K562 (cell line): ENCODE data around the gene ZNF516. TPM values are rescaled to one million over a fixed set of nuclear protein-coding genes. Genes with fewer than 3 reads are reported as not detected.

Experiments used
- ATAC-seq: fragments of 200-7000 bp; cut with Tn5 transposase; 3 replicates; pipeline ENCODE4 v1.9.1; 2020; ENCODE audit warnings: moderate library complexity
- BruUV-seq: library from RNA; stranded (reverse); fragments of 400-500 nt; replicated peaks from 2 replicates; lab custom pipeline; 2021; lab: Mats Ljungman, UMichigan
- CTCF ChIA-PET: fragments of 300-600 bp; formaldehyde crosslinking; extraction: SDS; loops from one replicate; lab custom pipeline; 2021; ENCODE audit warnings: low intra/inter-chr PET ratio; lab: Yijun Ruan, JAX
- POLR2A ChIA-PET: fragments of 300-600, 350-650 bp; sonication (Branson Sonifier 250); formaldehyde crosslinking; extraction: SDS; loops from one replicate; lab custom pipeline; 2021; ENCODE audit warnings: antibody characterized with exemption, inconsistent platforms; lab: Yijun Ruan, JAX
- DNase-seq, 4 experiments: peaks; one replicate each; pipeline versions ENCODE4 v3.0.0 to v3.0.0-alpha.2; 2011 to 2018; ENCODE audit warnings: low spot score in 3 of 4, mixed read lengths in 3 of 4; ENCODE audit errors: extremely low read depth in 1 of 4
- FAIRE-seq: peaks from 2 replicates; lab custom pipeline; 2011; peaks lifted over from hg19 to GRCh38; lab: Jason Lieb, UNC
- H2AFZ ChIP-seq: 2 replicates; pipeline ENCODE4 v1.6.0; 2011; ENCODE audit warnings: low read depth, low read length, control low read depth, inconsistent platforms
- H3K27ac ChIP-seq: fragments of 200-600 bp; 3 replicates; pipeline ENCODE4 v1.8.0; 2011; ENCODE audit warnings: low read depth, mild to moderate bottlenecking, control low read depth, inconsistent platforms, low read length, moderate library complexity, mixed read lengths; ENCODE audit errors: extremely low read depth
- H3K27me3 ChIP-seq, 2 experiments: fragments of 300-600 bp in 1 of 2; 2 replicates in 1 of 2; 3 replicates in 1 of 2; pipeline versions ENCODE4 v1.6.0 to v1.8.0; 2011; ENCODE audit warnings: inconsistent platforms in 2 of 2, low read length in 2 of 2, mild to moderate bottlenecking in 1 of 2, mixed read lengths in 1 of 2, moderate library complexity in 1 of 2; ENCODE audit not compliant: control insufficient read depth in 2 of 2, insufficient read depth in 2 of 2
- H3K36me3 ChIP-seq: fragments of 300-600 bp; 3 replicates; pipeline ENCODE4 v1.8.0; 2011; ENCODE audit warnings: mild to moderate bottlenecking, low read length, inconsistent platforms; ENCODE audit not compliant: control insufficient read depth, insufficient read depth
- H3K4me1 ChIP-seq, 2 experiments: fragments of 200-600 bp in 1 of 2; replicated peaks in 1 of 2; 2 replicates in 1 of 2; 3 replicates in 1 of 2; pipeline versions ENCODE4 v1.5.1 to v1.8.0; 2011; ENCODE audit warnings: inconsistent platforms in 2 of 2, low read length in 2 of 2, mild to moderate bottlenecking in 1 of 2, mixed read lengths in 1 of 2, moderate library complexity in 1 of 2; ENCODE audit not compliant: control insufficient read depth in 2 of 2, insufficient read depth in 2 of 2
- H3K4me2 ChIP-seq: 2 replicates; pipeline ENCODE4 v1.6.1; 2011; ENCODE audit warnings: low read length, control low read depth, inconsistent platforms, mixed read lengths; ENCODE audit not compliant: insufficient read depth
- H3K4me3 ChIP-seq: fragments of 200-600 bp; sonication (generic), shearing (Covaris generic); 2 replicates; pipeline ENCODE4 v1.5.1; 2016; ENCODE audit warnings: control low read depth, inconsistent platforms
- H3K79me2 ChIP-seq: fragments of 200-600 bp; 3 replicates; pipeline ENCODE4 v1.8.0; 2011; ENCODE audit warnings: low read length, inconsistent platforms; ENCODE audit not compliant: control insufficient read depth, insufficient read depth
- H3K9ac ChIP-seq, 2 experiments: 2 replicates each; pipeline versions ENCODE4 v1.6.0 to v1.6.1; 2011; ENCODE audit warnings: low read depth in 2 of 2, low read length in 2 of 2, control low read depth in 1 of 2, inconsistent platforms in 1 of 2, mild to moderate bottlenecking in 1 of 2, mixed read lengths in 1 of 2; ENCODE audit not compliant: insufficient read depth in 1 of 2
- H3K9me1 ChIP-seq: one replicate; pipeline ENCODE4 v1.6.0; 2011; ENCODE audit warnings: inconsistent platforms, mild to moderate bottlenecking, low read length, moderate library complexity; ENCODE audit not compliant: control insufficient read depth, insufficient read depth
- H3K9me3 ChIP-seq: replicated peaks from 2 replicates; pipeline ENCODE4 v1.5.1; 2011; ENCODE audit warnings: low read depth, low read length, inconsistent platforms; ENCODE audit not compliant: control insufficient read depth, insufficient read depth
- H4K20me1 ChIP-seq: replicated peaks from 2 replicates; pipeline ENCODE4 v1.6.1; 2011; ENCODE audit warnings: low read length, inconsistent platforms, mixed read lengths; ENCODE audit not compliant: control insufficient read depth, insufficient read depth
- ARID2 ChIP-seq: fragments of 450-650 bp; IDR thresholded peaks from 2 replicates; pipeline ENCODE4 v1.6.1; 2017; ENCODE audit warnings: antibody characterized with exemption, mild to moderate bottlenecking
- BRF2 ChIP-seq: IDR thresholded peaks from 3 replicates; pipeline ENCODE4 v1.6.1; 2011; ENCODE audit warnings: borderline replicate concordance, mild to moderate bottlenecking; ENCODE audit not compliant: insufficient read length, insufficient read depth
- ELF1 ChIP-seq: fragments of 200-800 bp; sonication (Bioruptor generic); IDR thresholded peaks from 2 replicates; pipeline ENCODE4 v1.6.1; 2016; ENCODE audit warnings: missing genetic modification characterization, missing compliant biosample characterization
- FOXK1 ChIP-seq: sonication (generic); formaldehyde crosslinking; IDR thresholded peaks from 2 replicates; pipeline ENCODE4 v1.8.0; 2022; ENCODE audit warnings: missing genetic modification reagents, mild to moderate bottlenecking, borderline replicate concordance
- FOXP1 ChIP-seq: sonication (generic); formaldehyde crosslinking; IDR thresholded peaks from 2 replicates; pipeline ENCODE4 v1.8.0; 2022; ENCODE audit warnings: mild to moderate bottlenecking, missing genetic modification reagents
- GTF2E2 ChIP-seq: fragments of 200-800 bp; sonication (Bioruptor generic); IDR thresholded peaks from 2 replicates; pipeline ENCODE4 v1.6.1; 2016; ENCODE audit warnings: missing genetic modification characterization, missing compliant biosample characterization
- HEY1 ChIP-seq: fragments of 250-450 bp; sonication (Bioruptor Pico); IDR thresholded peaks from 2 replicates; pipeline ENCODE4 v1.5.0; 2020; ENCODE audit warnings: mild to moderate bottlenecking, moderate library complexity, borderline replicate concordance
- KLF6 ChIP-seq: fragments of 250-450 bp; sonication (Bioruptor Pico); IDR thresholded peaks from 2 replicates; pipeline ENCODE4 v1.4.0; 2020; ENCODE audit warnings: mild to moderate bottlenecking, moderate library complexity, borderline replicate concordance
- NFYB ChIP-seq: IDR thresholded peaks from 2 replicates; pipeline ENCODE4 v1.6.1; 2011; ENCODE audit warnings: mild to moderate bottlenecking, moderate library complexity; ENCODE audit not compliant: insufficient read length; ENCODE audit errors: extremely low read depth
- POU5F1 ChIP-seq: fragments of 150-350 bp; IDR thresholded peaks from 2 replicates; pipeline ENCODE4 v1.6.1; 2014; ENCODE audit warnings: borderline replicate concordance, low read length, low read depth, mild to moderate bottlenecking; ENCODE audit not compliant: partially characterized antibody
- PTTG1 ChIP-seq: fragments of 450-650 bp; IDR thresholded peaks from 2 replicates; pipeline ENCODE4 v1.6.1; 2016; ENCODE audit warnings: low read depth, mild to moderate bottlenecking, missing genetic modification characterization, missing compliant biosample characterization
- PURB ChIP-seq: sonication (generic); formaldehyde crosslinking; IDR thresholded peaks from 2 replicates; pipeline ENCODE4 v1.9.0; 2021; ENCODE audit warnings: low read depth, mild to moderate bottlenecking, missing genetic modification reagents
- STAG1 ChIP-seq: sonication (generic); formaldehyde crosslinking; IDR thresholded peaks from 2 replicates; pipeline ENCODE4 v1.5.0; 2020; ENCODE audit warnings: missing genetic modification reagents, borderline replicate concordance
- TAF9B ChIP-seq: fragments of 450-650 bp; IDR thresholded peaks from 2 replicates; pipeline ENCODE4 v1.6.1; 2018; ENCODE audit warnings: mild to moderate bottlenecking; ENCODE audit not compliant: partially characterized antibody
- TEAD2 ChIP-seq: fragments of 450-650 bp; IDR thresholded peaks from 2 replicates; pipeline ENCODE4 v1.6.1; 2016; ENCODE audit warnings: missing genetic modification characterization, control low read depth, missing compliant biosample characterization
- THRA ChIP-seq: fragments of 450-650 bp; IDR thresholded peaks from 2 replicates; pipeline ENCODE4 v1.6.1; 2017; ENCODE audit warnings: mild to moderate bottlenecking, moderate library complexity
- ZBTB1 ChIP-seq: sonication (generic); formaldehyde crosslinking; IDR thresholded peaks from 2 replicates; pipeline ENCODE4 v1.8.1; 2023; ENCODE audit warnings: missing genetic modification reagents, low read depth, mild to moderate bottlenecking, borderline replicate concordance
- ZNF444 ChIP-seq: fragments of 250-450 bp; sonication (Bioruptor Pico); IDR thresholded peaks from 2 replicates; pipeline ENCODE4 v1.4.0; 2020; ENCODE audit warnings: mild to moderate bottlenecking, moderate library complexity
- ZNF511 ChIP-seq: sonication (generic); formaldehyde crosslinking; IDR thresholded peaks from 2 replicates; pipeline ENCODE4 v1.8.0; 2022; ENCODE audit warnings: mild to moderate bottlenecking, missing genetic modification reagents
- ZNF551 ChIP-seq: fragments of 250-450 bp; sonication (Bioruptor Pico); IDR thresholded peaks from 2 replicates; pipeline ENCODE4 v1.5.0; 2021; ENCODE audit warnings: mild to moderate bottlenecking, moderate library complexity
- WGBS: fragments of 100-300 bp; shearing (Covaris generic); methylation state at CpG from one replicate; pipeline ENCODE4 v1.1.6; 2016; ENCODE audit warnings: low coverage, mixed read lengths; ENCODE audit not compliant: insufficient coverage; ENCODE audit errors: missing lambda C conversion rate; 5-methylcytosine and 5-hydroxymethylcytosine counted together
- in situ Hi-C: fragments of 300-500 bp; cut with MboI; formaldehyde crosslinking; loops from 4 replicates; pipeline ENCODE4 v1.15.0; 2018; ENCODE audit warnings: inconsistent platforms, mixed read lengths
- intact Hi-C: fragments of 100-400 bp; cut with micrococcal nuclease; formaldehyde crosslinking; loops from 2 replicates; pipeline ENCODE4 v1.14.2; 2022
- polyA plus RNA-seq, 8 experiments: library from polyadenylated mRNA; depleted of rRNA in 4 of 8; stranded (reverse) in 5 of 8; unstranded in 3 of 8; fragments of >200 nt; fragmentation: Nextera tagmentation in 2 of 8; fragmentation: Illumina TruSeq in 1 of 8; extraction: Ambion mirVana in 2 of 8; extraction: Trizol in 1 of 8; gene quantifications; 2 replicates each; pipeline versions ENCODE4 v1.2.1 to v1.2.3, GENCODE V29; 2011 to 2014; ENCODE audit warnings: inconsistent platforms in 1 of 8, missing spikeins in 1 of 8
- total RNA-seq, 7 experiments: library from RNA; depleted of rRNA in 6 of 7; stranded (reverse); fragments of >200 nt in 6 of 7; fragmentation: Illumina TruSeq in 2 of 7; extraction: Trizol in 2 of 7; gene quantifications; 2 replicates each; pipeline versions ENCODE4 v1.2.1 to v1.2.3, GENCODE V29; 2011 to 2021; ENCODE audit warnings: low replicate concordance in 1 of 7

The ZNF516 gene
- total and polyA plus RNA-seq, 9 of the 15 experiments (the other 6 are each of a cell fraction or from before 2014, with no cell fraction given) = 0.04 to 0.20 (median 0.08) TPM; not detected in 3

GRCh38 chr18:76445741-76446232 lies 49.3 kb downstream of the ZNF516 start:
- FAIRE-seq (no peak), DNase-seq (no peak), ATAC-seq (no peak)
- Histone ChIP-seq H3K27ac (no peak overlapping the region), H3K4me1 (no peaks in the 10 kb centered on the region; a peak in 1 of 5 replicates), H3K9ac (no peak overlapping the region), H3K36me3 (no peaks in the 10 kb centered on the region), H2AFZ (no peak overlapping the region), H3K9me1 (no peaks in the 10 kb centered on the region), H3K4me3 (no peak overlapping the region), H3K79me2 (no peaks in the 10 kb centered on the region), H3K4me2 (no peak overlapping the region), H3K27me3 (peaks cover 6 to 46% of the 10 kb centered on the region in 2 experiments; a peak in 3 of 5 replicates), H4K20me1 (no peaks in the 10 kb centered on the region), H3K9me3 (no peaks in the 10 kb centered on the region)
- TF ChIP-seq STAG1 (no peak), HEY1 (CRISPR knock-in tag) (no peak), ZBTB1 (CRISPR knock-in tag) (no peak), BRF2 (no peak), PTTG1 (tag) (no peak), PURB (CRISPR knock-in tag) (no peak), NFYB (no peak), FOXK1 (no peak), POU5F1 (no peak), THRA (no peak), ELF1 (tag) (no peak), ZNF444 (CRISPR knock-in tag) (no peak), TEAD2 (tag) (no peak), FOXP1 (no peak), TAF9B (no peak), KLF6 (CRISPR knock-in tag) (no peak), ZNF511 (CRISPR knock-in tag) (no peak), GTF2E2 (no peak), ARID2 (no peak), ZNF551 (CRISPR knock-in tag) (no peak)
- BruUV-seq = no TSS peak
- WGBS = 3% methylated on average over 6 of the region's 11 CpGs
- in situ Hi-C loops (no loop called here), intact Hi-C loops (no loop called here)
- ChIA-PET POLR2A (interaction anchor here (0.7 kb wide), 1 partner anchor 418 kb away, joined by 3 read pairs; no protein-coding TSS in a partner anchor), CTCF (no interaction called here)
